Aorta (tissue), 5 donors: ENCODE measurements around the gene TPD52L1. TPM values are rescaled to one million over a fixed set of nuclear protein-coding genes. Genes with fewer than 3 reads are reported as not detected.
A peak's percentile ranks its signal among the peaks of the same experiment; 100 is the strongest.

ENCODE experiments used
- ATAC-seq: fragments of 200-7000 bp; cut with Tn5 transposase; one replicate; pipeline ENCODE4 v1.9.1; 2022; ENCODE audit warnings: moderate library complexity; ENCODE audit not compliant: low FRiP score
- DNase-seq, 2 donors: peaks; one replicate each; pipeline ENCODE4 v3.0.0-alpha.2; 2020
- H3K27ac ChIP-seq, 2 donors: one replicate each; pipeline ENCODE4 v1.5.1; 2013; ENCODE audit warnings: low read length in 2 of 2, mild to moderate bottlenecking in 2 of 2, moderate library complexity in 2 of 2, control low read depth in 1 of 2, inconsistent platforms in 1 of 2, low read depth in 1 of 2
- H3K27me3 ChIP-seq, 2 donors: one replicate each; pipeline ENCODE4 v1.6.1; 2013; ENCODE audit warnings: control low read depth in 1 of 2, low read length in 1 of 2, mild to moderate bottlenecking in 1 of 2, moderate library complexity in 1 of 2; ENCODE audit not compliant: insufficient read depth in 2 of 2, control insufficient read depth in 1 of 2
- H3K36me3 ChIP-seq, 2 donors: one replicate each; pipeline ENCODE4 v1.6.1; 2013; ENCODE audit warnings: control low read depth in 1 of 2, low read length in 1 of 2, mild to moderate bottlenecking in 1 of 2; ENCODE audit not compliant: insufficient read depth in 2 of 2, control insufficient read depth in 1 of 2
- H3K4me1 ChIP-seq, 2 donors: one replicate each; pipeline ENCODE4 v1.6.1; 2013; ENCODE audit warnings: low read length in 2 of 2, control low read depth in 1 of 2, mild to moderate bottlenecking in 1 of 2, moderate library complexity in 1 of 2; ENCODE audit not compliant: insufficient read depth in 2 of 2, control insufficient read depth in 1 of 2
- H3K4me3 ChIP-seq, 2 donors: one replicate each; pipeline ENCODE4 v1.5.1; 2013; ENCODE audit warnings: low read length in 2 of 2, control low read depth in 1 of 2, mild to moderate bottlenecking in 1 of 2
- H3K9me3 ChIP-seq: one replicate; pipeline ENCODE4 v1.6.1; 2013; ENCODE audit warnings: mild to moderate bottlenecking, low read length; ENCODE audit not compliant: control insufficient read depth
- WGBS, 2 donors: extraction: QIAGEN DNeasy Blood & Tissue Kit; methylation state at CpG; one replicate each; pipeline ENCODE4 v1.1.7; 2013; 5-methylcytosine and 5-hydroxymethylcytosine counted together
- intact Hi-C, 2 donors: fragments of 100-400 bp; cut with DNase I; formaldehyde crosslinking; loops; one replicate each; pipeline versions ENCODE4 v1.14.2 to v1.15.0; 2022
- polyA plus RNA-seq, 2 donors: library from polyadenylated mRNA; stranded (reverse); fragments of 200-250 nt; gene quantifications; one replicate each; pipeline ENCODE4 v1.2.3, GENCODE V29; 2013
- total RNA-seq, 2 donors: library from RNA; stranded (reverse); fragmentation: NEBNext Ultra II Directional; extraction: Animal tissue kit (Norgen Biotek cat#: 25700); gene quantifications; one replicate each; pipeline ENCODE4 v1.2.1, GENCODE V29; 2021
- donor health status: healthy with polysubstance abuse.
- donor health status: Bipolar disorder and iron deficiency.
- donor health status: DM: no; HTN: no; CAD: no.
- donor health status: DM: no; HTN: no; CAD: no.
- donor health status: DM: yes; HTN: yes; CAD: no.

Gene TPD52L1
- total and polyA plus RNA-seq, 4 donors: 25.5 to 78.0 (median 46.5) TPM

DNA sequence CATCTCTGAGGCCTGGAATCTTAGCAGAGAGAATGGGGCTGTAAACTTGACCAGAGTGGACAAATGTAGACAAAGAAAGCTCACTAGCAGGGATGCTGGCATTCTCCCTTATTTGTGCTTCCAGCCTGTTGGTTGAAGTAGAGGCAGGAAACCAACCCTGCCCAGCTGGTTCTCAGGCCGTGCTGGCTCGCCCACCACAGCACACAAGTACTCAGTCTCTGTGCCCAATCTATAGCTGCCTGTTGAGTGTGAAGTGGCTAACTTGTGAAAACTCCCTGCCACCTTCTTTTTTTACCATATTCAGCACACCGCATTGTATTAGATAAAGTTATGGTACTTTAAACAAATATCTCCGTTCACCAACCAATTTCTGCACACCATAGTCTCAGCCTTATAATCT is 110.9 kb downstream of the TPD52L1 start:
- Histone ChIP-seq H3K27ac (no peak overlapping the region), H3K4me1 (peaks cover 2 to 3% of the 10 kb centered on the region in 2 donors), H3K36me3 (no peaks in the 10 kb centered on the region), H3K9me3 (no peaks in the 10 kb centered on the region), H3K27me3 (no peaks in the 10 kb centered on the region), H3K4me3 (no peak overlapping the region)
- DNase-seq: no peak
- intact Hi-C loops: loop anchor here (5.0 to 10.0 kb wide), 3 partner anchors 42 to 110 kb away; partner anchors contain the start of gene TPD52L1 (in 1 of the 2)
- ATAC-seq: no peak
- 64 to 68% methylated on average over 4 of the region's 4 CpGs for WGBS, 2 donors

DNA sequence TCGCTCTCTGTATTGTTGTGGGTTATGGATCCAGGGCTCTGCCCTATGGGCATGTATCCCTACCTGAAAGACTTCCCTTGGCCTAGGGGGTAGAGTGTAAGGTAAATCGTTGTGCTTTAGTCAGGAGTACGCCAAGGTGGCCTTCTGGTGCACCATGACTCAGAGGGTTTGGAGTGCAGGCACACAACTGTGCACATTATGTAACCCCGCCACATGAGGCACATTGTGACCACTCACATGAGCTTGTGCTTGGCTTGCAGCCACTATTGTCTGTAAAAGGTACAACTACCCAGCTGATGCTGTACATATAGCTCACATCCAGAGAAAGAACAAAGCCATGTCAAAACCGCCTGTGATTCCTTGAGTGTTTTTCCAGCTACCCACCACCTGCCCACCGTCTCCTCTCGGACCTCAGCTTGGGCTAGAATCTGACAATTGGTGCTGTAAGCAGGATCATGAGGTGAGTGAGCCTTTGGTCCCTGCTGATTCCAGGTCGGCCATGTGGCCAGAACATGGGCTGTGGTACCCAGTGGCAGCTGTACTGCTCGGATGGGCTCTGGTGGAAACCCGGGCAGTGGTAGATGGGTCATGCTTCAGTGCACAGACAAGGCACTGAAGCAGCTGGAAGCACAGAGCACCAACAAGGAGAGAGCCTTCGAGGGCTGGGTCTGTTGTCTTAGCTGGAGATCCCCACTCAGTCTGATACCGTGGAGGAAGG is 114.4 kb downstream of the TPD52L1 start:
- H3K9me3 ChIP-seq: no peaks in the 10 kb centered on the region
- H3K27ac ChIP-seq: no peak overlapping the region
- 90 to 93% methylated on average over 12 of the region's 12 CpGs for WGBS, 2 donors
- peaks cover 0 to 1% of the 10 kb centered on the region in 2 donors for H3K4me1 ChIP-seq
- intact Hi-C loops: loop anchor here in 1 of 2 donors (10.0 kb wide), 1 partner anchor 113 kb away; the partner anchor contains the start of gene TPD52L1
- no peaks in the 10 kb centered on the region for H3K27me3 ChIP-seq
- peak in 1 of 2 donors; percentile 51 for DNase-seq
- no peak for ATAC-seq
- H3K36me3 ChIP-seq: peaks cover 2% of the 10 kb centered on the region in 2 donors
- H3K4me3 ChIP-seq: no peak overlapping the region

DNA sequence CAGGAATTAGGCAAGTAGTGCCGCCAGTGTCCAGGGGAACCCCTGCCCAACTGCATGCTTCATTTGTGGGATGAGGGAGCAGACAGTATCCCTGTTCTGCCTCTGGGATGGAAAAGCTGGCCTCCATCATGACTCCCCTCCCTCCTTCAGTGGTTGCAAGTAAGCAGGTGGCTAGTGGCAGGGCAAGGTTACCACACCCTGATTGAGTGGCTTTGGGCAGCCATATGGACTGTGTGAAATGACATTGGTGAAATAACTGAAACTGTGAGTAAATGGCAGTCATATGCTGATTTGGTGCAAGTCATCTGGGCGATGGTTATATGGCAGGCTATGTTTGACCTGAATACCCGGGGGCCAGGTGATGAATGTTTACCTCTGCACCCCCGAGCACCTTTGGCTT is 115.2 kb downstream of the TPD52L1 start:
- no peak for DNase-seq
- Histone ChIP-seq H3K27me3 (no peaks in the 10 kb centered on the region), H3K9me3 (no peaks in the 10 kb centered on the region), H3K27ac (no peak overlapping the region), H3K4me1 (no peaks in the 10 kb centered on the region), H3K4me3 (no peak overlapping the region), H3K36me3 (peaks cover 2% of the 10 kb centered on the region in 2 donors)
- 94 to 95% methylated on average over 4 of the region's 4 CpGs for WGBS, 2 donors
- intact Hi-C loops: loop anchor here in 1 of 2 donors (10.0 kb wide), 1 partner anchor 114 kb away; the partner anchor contains the start of gene TPD52L1
- no peak for ATAC-seq

DNA sequence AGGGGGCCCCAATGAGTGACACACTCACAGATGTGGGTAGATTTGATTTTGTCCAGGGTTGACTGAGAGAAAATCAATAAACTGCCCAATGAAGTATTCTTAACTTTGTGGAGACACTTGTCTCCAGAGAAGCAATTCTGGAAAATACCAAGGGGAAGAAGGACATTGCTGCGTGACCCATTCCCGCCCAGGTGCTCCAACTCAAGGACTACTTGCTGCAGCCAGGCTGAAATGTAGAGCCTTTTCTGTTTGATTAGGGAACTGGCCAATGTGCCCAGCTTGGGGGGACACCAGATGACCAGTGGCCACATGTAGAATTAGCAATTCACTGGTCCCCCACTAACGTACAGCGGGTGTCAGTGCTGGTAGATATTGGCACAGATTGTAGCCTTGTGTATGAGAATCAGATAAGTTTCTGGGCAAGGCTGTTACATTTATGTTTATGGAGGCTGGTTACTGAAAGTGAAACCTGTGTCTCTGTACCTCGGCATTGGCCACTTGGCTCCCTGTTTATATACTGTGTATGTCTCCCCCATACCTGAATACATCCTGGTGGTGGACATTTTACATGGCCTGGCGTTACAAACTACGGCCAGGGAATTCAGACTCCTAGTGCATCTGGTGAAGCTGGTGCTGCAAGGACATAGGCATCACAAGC is 115.9 kb downstream of the TPD52L1 start:
- 61 to 68% methylated on average over 7 of the region's 7 CpGs for WGBS, 2 donors
- H3K27ac ChIP-seq: no peak overlapping the region
- intact Hi-C loops: loop anchor here in 1 of 2 donors (10.0 kb wide), 1 partner anchor 115 kb away; the partner anchor contains the start of gene TPD52L1

DNA sequence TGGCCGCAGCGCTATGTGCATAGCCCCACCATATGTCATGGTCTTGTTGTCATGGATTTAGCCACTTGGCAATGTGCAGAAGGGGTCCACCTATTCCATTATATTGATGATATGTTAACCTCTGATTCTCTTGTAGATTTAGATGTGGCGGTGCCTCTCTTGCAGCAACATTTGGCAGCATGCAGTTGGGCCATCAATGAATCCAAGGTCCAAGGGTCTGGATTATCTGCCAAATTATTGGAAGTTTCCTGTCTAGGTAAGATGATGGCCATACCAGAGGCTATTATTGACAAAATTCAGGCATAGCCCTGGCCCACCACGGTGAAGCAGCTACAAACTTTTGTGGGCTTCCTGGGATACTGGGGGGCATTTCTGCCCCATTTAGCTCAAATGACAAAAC is 116.8 kb downstream of the TPD52L1 start:
- no peak for ATAC-seq
- H3K9me3 ChIP-seq: no peaks in the 10 kb centered on the region
- no peaks in the 10 kb centered on the region for H3K27me3 ChIP-seq
- WGBS, 2 donors: 96 to 99% methylated on average over 4 of the region's 4 CpGs
- no peaks in the 10 kb centered on the region for H3K4me1 ChIP-seq
- H3K36me3 ChIP-seq: peaks cover 2% of the 10 kb centered on the region in 2 donors
- no peak overlapping the region for H3K4me3 ChIP-seq
- DNase-seq: no peak
- H3K27ac ChIP-seq: no peak overlapping the region
- intact Hi-C loops: no loop called here

More for the DNA sequence above, 115.9 kb downstream of the TPD52L1 start:
- no peaks in the 10 kb centered on the region for H3K27me3 ChIP-seq
- DNase-seq (peak in 1 of 2 donors; percentile 40), ATAC-seq (no peak)
- H3K4me1 ChIP-seq: no peaks in the 10 kb centered on the region
- peaks cover 2% of the 10 kb centered on the region in 2 donors for H3K36me3 ChIP-seq
- no peaks in the 10 kb centered on the region for H3K9me3 ChIP-seq
- H3K4me3 ChIP-seq: no peak overlapping the region

DNA sequence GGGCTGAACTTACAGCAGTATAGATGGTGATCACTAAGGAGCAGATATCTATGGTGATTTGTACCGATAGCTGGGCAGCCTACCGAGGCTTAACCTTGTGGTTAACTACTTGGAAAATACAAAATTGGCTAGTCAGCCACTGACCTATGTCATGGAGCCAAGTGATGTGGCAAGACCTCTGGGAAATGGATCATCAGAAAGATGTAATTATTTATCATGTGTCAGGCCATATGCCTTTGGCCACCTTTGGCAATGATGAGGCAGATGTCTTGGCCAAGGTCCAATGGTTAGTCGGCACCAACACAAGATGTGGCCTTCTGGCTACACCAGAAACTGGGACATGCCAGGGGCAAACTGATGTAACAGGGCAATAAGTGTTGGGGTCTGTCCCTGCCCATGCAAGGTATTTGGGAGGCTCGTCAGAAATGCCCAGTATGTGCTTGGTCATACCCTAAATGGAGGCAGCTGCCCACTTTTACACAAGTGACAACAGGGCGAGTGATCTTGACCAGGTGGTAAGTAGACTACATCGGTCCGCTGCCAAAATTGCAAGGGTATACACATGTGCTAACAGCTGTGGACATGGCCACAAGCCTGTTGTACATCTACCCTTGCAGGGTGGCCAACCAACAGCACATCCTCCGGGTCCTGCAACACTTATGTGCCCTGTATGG is 118.0 kb downstream of the TPD52L1 start:
- Histone ChIP-seq H3K27ac (no peak overlapping the region), H3K36me3 (peaks cover 2% of the 10 kb centered on the region in 2 donors), H3K27me3 (no peaks in the 10 kb centered on the region), H3K4me3 (no peak overlapping the region), H3K4me1 (no peaks in the 10 kb centered on the region), H3K9me3 (no peaks in the 10 kb centered on the region)
- intact Hi-C loops: no loop called here
- DNase-seq: no peak
- 95 to 96% methylated on average over 8 of the region's 8 CpGs for WGBS, 2 donors
- ATAC-seq: no peak

DNA sequence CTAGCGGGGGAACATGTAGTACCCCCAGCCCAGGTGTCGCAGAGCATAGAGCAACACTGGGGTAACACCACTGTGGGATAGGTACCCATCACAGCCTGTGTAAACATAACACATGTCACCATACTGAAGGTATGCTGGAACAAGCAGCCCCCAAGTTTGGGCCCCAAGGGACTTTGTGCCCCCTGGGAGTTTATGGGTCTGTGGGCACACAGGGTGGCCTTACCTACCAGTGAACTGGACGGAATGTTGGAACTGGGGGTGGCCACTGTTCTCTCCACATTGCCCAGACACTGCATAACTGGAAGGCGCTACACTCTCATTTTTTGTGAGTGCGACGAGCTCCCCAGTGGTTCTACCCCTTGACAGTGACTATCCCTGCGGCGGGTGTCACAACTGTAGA is 119.7 kb downstream of the TPD52L1 start:
- no peaks in the 10 kb centered on the region for H3K27me3 ChIP-seq
- no peak for DNase-seq
- WGBS, 2 donors: 98% methylated on average over 8 of the region's 8 CpGs
- intact Hi-C loops: no loop called here
- H3K9me3 ChIP-seq: no peaks in the 10 kb centered on the region
- no peak overlapping the region for H3K4me3 ChIP-seq
- H3K36me3 ChIP-seq: peaks cover 2% of the 10 kb centered on the region in 2 donors
- no peaks in the 10 kb centered on the region for H3K4me1 ChIP-seq
- no peak overlapping the region for H3K27ac ChIP-seq
- ATAC-seq: no peak

DNA sequence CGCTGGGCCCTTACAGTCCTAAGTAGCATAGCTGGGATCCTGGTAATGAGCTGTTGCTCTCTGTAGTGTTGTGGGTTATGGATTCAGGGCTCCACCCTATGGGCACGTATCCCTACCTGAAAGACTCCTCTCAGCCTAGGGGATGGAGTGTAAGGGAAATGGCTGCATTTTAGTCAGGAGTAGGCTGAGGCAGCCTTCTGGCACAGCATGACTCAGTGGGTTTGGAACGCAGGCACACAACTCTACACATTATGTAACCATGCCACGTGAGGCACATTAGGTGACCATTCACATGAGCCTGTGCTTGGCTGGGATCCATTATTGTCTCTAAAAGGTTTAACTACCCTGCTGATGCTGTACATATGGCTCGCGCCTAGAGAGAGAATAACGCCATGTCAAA is 120.4 kb downstream of the TPD52L1 start:
- intact Hi-C loops: no loop called here
- ATAC-seq: no peak
- H3K9me3 ChIP-seq: no peaks in the 10 kb centered on the region
- peak overlapping the region in 1 of 2 donors; percentile 45 for H3K27ac ChIP-seq
- H3K4me1 ChIP-seq: peaks cover 0 to 2% of the 10 kb centered on the region in 2 donors
- H3K27me3 ChIP-seq: no peaks in the 10 kb centered on the region
- no peak overlapping the region for H3K4me3 ChIP-seq
- WGBS, 2 donors: 77 to 78% methylated on average over 7 of the region's 7 CpGs
- H3K36me3 ChIP-seq: peaks cover 2% of the 10 kb centered on the region in 2 donors
- DNase-seq: no peak
